Loucy (cell line): ENCODE data around the gene DNASE1L3.

Experiments used
- H2AFZ ChIP-seq: fragments of 200-600 bp; sonication (generic); 2 replicates; pipeline ENCODE4 v1.6.0; 2016; ENCODE audit warnings: antibody characterized with exemption, mild to moderate bottlenecking, low read length, moderate library complexity
- H3F3A ChIP-seq: fragments of 200-600 bp; 2 replicates; pipeline ENCODE4 v1.6.0; 2016; ENCODE audit warnings: antibody characterized with exemption, low read depth, mild to moderate bottlenecking
- H3K27me3 ChIP-seq: fragments of 200-600 bp; sonication (generic); 2 replicates; pipeline ENCODE4 v1.6.1; 2014; ENCODE audit warnings: low read length, mild to moderate bottlenecking; ENCODE audit not compliant: insufficient read depth, poor library complexity, severe bottlenecking
- H3K36me3 ChIP-seq: fragments of 200-600 bp; sonication (generic); 2 replicates; pipeline ENCODE4 v1.6.1; 2016; ENCODE audit warnings: low read length; ENCODE audit not compliant: insufficient read depth
- H3K4me1 ChIP-seq: fragments of 200-600 bp; sonication (generic); 2 replicates; pipeline ENCODE4 v1.5.1; 2014; ENCODE audit warnings: low read length, mild to moderate bottlenecking; ENCODE audit not compliant: insufficient read depth, poor library complexity, severe bottlenecking
- H3K4me2 ChIP-seq: fragments of 200-600 bp; sonication (generic); 2 replicates; pipeline ENCODE4 v1.6.0; 2014; ENCODE audit warnings: antibody characterized with exemption, low read length, low read depth, mild to moderate bottlenecking; ENCODE audit not compliant: poor library complexity, severe bottlenecking
- H3K4me3 ChIP-seq: fragments of 200-600 bp; sonication (generic); 2 replicates; pipeline ENCODE4 v1.5.1; 2014; ENCODE audit warnings: low read length, mild to moderate bottlenecking, mixed read lengths; ENCODE audit not compliant: poor library complexity, severe bottlenecking
- H3K79me2 ChIP-seq: fragments of 200-600 bp; sonication (generic); 2 replicates; pipeline ENCODE4 v1.6.1; 2014; ENCODE audit warnings: low read length; ENCODE audit not compliant: insufficient read depth
- H3K9ac ChIP-seq: fragments of 200-600 bp; sonication (generic); 2 replicates; pipeline ENCODE4 v1.6.0; 2014; ENCODE audit warnings: mild to moderate bottlenecking, low read depth, low read length, moderate library complexity; ENCODE audit not compliant: poor library complexity, severe bottlenecking
- H3K9me2 ChIP-seq: fragments of 200-600 bp; sonication (generic); replicated peaks from 2 replicates; pipeline ENCODE4 v1.6.1; 2016; ENCODE audit warnings: low read depth, low read length, mixed read lengths
- H3K9me3 ChIP-seq: fragments of 200-600 bp; sonication (generic); 2 replicates; pipeline ENCODE4 v1.6.1; 2014; ENCODE audit warnings: mild to moderate bottlenecking, antibody characterized with exemption, low read length, low read depth; ENCODE audit not compliant: insufficient read depth
- H4K20me1 ChIP-seq: fragments of 200-600 bp; sonication (generic); 2 replicates; pipeline ENCODE4 v1.6.0; 2014; ENCODE audit warnings: antibody characterized with exemption, low read length, mild to moderate bottlenecking; ENCODE audit not compliant: insufficient read depth, poor library complexity, severe bottlenecking
- EZH2phosphoT487 ChIP-seq: fragments of 200-600 bp; IDR thresholded peaks from 2 replicates; pipeline ENCODE4 v1.6.1; 2018; ENCODE audit warnings: antibody characterized with exemption, mild to moderate bottlenecking, moderate library complexity, borderline replicate concordance
- TF ChIP-seq, protein P1 (sequence below): fragments of 200-600 bp; sonication (generic); conservative IDR thresholded peaks from 2 replicates; pipeline ENCODE4 v1.5.1; 2014; ENCODE audit warnings: mild to moderate bottlenecking, antibody characterized with exemption, low read length

The DNASE1L3 gene

DNA sequence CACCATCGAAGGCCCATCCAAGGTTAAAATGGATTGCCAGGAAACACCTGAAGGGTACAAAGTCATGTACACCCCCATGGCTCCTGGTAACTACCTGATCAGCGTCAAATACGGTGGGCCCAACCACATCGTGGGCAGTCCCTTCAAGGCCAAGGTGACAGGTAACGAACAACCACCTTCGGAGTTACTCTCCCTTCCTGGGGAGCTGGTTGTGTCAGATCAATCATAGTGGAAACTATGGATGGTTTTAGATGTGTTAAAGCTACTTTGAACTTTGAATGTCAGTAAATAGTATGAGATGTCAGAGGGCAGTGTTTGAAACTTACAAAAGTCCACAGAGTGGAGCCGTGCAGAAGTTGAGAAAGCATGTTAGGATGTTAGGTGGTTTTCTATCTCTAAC lies 42.3 kb downstream of the DNASE1L3 start:
- no peak overlapping the region for H3K4me3 ChIP-seq
- no peaks in the 10 kb centered on the region for H3K27me3 ChIP-seq
- no peaks in the 10 kb centered on the region for H3K4me1 ChIP-seq
- no peaks in the 10 kb centered on the region for H3K9me2 ChIP-seq
- H3K36me3 ChIP-seq = peaks cover 3% of the 10 kb centered on the region; the same call in 1 of the 2 replicates
- H3F3A ChIP-seq = no peaks in the 10 kb centered on the region
- no peak overlapping the region for H3K4me2 ChIP-seq
- no peak overlapping the region for H2AFZ ChIP-seq
- TF ChIP-seq, protein P1, sequence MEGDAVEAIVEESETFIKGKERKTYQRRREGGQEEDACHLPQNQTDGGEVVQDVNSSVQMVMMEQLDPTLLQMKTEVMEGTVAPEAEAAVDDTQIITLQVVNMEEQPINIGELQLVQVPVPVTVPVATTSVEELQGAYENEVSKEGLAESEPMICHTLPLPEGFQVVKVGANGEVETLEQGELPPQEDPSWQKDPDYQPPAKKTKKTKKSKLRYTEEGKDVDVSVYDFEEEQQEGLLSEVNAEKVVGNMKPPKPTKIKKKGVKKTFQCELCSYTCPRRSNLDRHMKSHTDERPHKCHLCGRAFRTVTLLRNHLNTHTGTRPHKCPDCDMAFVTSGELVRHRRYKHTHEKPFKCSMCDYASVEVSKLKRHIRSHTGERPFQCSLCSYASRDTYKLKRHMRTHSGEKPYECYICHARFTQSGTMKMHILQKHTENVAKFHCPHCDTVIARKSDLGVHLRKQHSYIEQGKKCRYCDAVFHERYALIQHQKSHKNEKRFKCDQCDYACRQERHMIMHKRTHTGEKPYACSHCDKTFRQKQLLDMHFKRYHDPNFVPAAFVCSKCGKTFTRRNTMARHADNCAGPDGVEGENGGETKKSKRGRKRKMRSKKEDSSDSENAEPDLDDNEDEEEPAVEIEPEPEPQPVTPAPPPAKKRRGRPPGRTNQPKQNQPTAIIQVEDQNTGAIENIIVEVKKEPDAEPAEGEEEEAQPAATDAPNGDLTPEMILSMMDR = no peak
- TF ChIP-seq EZH2phosphoT487 = no peak
- no peak overlapping the region for H3K9ac ChIP-seq
- no peaks in the 10 kb centered on the region for H3K79me2 ChIP-seq
- no peaks in the 10 kb centered on the region for H3K9me3 ChIP-seq
- no peaks in the 10 kb centered on the region for H4K20me1 ChIP-seq

DNA sequence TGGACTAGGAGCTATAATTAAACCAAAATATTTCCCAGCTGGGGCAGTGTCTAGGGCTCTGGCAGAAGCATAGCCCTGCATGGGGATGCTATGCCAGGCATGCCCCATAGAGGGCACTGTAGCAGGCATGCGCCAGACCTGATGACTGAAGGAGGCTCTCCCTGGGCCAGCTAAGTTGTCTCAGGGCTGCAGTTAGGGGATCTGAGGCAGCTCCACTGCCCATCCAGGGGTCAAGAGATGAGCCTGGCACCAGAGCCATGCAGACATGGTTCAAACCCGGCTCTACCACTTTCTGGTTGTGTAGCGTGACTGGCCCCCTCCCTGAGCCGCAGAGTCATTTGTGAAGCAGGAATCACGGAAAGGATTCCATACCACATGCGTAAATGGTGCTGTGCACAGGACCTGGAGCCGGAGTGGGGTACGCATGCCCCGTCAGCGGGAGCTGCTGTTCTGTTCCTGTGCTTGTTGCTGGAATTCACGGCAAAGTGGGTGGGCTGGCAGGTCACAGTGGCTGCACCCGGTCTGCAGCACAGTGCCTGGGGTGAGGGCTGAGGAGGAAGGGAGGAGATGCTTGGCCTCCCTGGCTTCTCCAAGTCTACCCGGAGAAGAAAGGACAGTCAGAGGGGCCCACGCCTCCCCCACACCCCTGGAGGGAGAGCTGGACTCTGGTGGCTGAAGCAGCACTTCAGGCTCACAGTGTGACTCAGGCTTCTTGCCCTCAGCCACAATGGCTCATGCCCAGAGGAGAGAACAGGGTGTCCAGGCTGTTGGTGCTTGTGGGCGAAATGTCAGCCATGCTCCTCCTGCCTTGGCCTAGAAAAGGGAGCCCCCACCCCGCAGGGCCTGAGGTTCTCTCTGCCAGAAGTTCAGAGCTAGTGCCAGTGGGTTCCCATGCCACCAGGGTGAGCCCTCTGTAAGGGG lies 43.1 kb downstream of the DNASE1L3 start:
- Histone ChIP-seq H3K4me2 (no peak overlapping the region), H3K36me3 (peaks cover 6% of the 10 kb centered on the region; the same call in 1 of the 2 replicates), H3K4me3 (no peak overlapping the region), H3F3A (no peaks in the 10 kb centered on the region), H4K20me1 (no peaks in the 10 kb centered on the region), H2AFZ (no peak overlapping the region), H3K27me3 (no peaks in the 10 kb centered on the region), H3K9ac (no peak overlapping the region), H3K4me1 (no peaks in the 10 kb centered on the region), H3K79me2 (no peaks in the 10 kb centered on the region), H3K9me3 (no peaks in the 10 kb centered on the region), H3K9me2 (no peaks in the 10 kb centered on the region)
- no peak for TF ChIP-seq EZH2phosphoT487
- TF ChIP-seq, protein P1 = peak; percentile 95

DNA sequence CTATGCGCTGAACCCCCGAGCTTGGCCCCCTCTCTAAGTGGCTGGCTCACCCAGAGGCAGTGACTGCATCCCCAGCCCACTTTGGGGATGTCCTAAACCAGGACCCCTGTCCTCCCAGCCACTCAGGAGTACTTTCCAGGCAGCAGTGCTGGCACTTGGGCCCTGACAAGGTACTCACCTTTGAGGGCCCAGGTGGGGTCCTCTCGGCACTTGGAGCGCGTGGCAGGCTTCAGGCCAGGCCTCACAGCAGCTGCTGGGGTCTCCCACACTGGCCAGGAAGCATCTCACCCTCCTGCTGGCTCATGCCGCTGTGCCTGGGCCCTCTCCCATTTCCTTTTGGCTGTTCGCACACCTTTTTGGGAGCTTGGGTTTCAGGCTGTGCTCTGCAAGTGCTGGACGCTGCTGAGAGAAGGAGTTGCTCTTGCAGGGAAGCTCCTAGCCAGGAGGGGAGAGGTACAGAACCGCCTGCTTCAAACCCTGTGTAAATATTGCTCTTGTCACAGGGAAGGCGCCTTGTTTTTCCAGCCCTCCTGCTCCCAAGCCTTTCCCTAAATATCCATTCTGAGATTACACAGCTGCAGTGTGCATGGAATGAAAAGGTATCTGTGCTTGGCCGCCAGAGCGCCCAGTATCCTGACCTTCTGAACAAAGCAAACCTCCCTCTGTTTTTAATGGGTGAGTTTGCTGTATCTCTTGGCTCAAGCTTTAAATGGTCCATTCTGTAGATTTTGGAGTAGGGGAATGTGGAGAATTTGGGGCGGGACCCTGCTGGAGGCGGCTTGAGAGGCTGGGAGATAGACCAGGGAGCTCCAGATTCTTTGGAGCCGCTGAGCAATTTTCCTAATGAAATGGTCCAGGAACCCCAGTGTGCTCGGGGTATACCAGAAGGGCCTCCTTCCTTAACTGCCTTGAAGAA lies 45.6 kb downstream of the DNASE1L3 start:
- no peaks in the 10 kb centered on the region for H3K79me2 ChIP-seq
- TF ChIP-seq, protein P1 = no peak
- TF ChIP-seq EZH2phosphoT487 = no peak
- H3K4me1 ChIP-seq = no peaks in the 10 kb centered on the region
- no peak overlapping the region for H3K4me3 ChIP-seq
- no peak overlapping the region for H3K4me2 ChIP-seq
- H3K9me3 ChIP-seq = no peaks in the 10 kb centered on the region
- H2AFZ ChIP-seq = no peak overlapping the region
- H3K27me3 ChIP-seq = no peaks in the 10 kb centered on the region
- no peaks in the 10 kb centered on the region for H4K20me1 ChIP-seq
- H3K9ac ChIP-seq = no peak overlapping the region
- H3K36me3 ChIP-seq = peaks cover 6% of the 10 kb centered on the region; the same call in 1 of the 2 replicates
- no peaks in the 10 kb centered on the region for H3F3A ChIP-seq
- H3K9me2 ChIP-seq = no peaks in the 10 kb centered on the region
